GM12878 (cell line): ENCODE results near the gene RIC3. TPM values are rescaled to one million over a fixed set of nuclear protein-coding genes. Genes with fewer than 3 reads are reported as not detected.

Experiments
- ATAC-seq: fragments of 200-7000 bp; cut with Tn5 transposase; 3 replicates; pipeline ENCODE4 v1.9.1; 2020; ENCODE audit warnings: mild to moderate bottlenecking, moderate library complexity
- BruUV-seq: library from RNA; stranded (reverse); fragments of 400-500 nt; replicated peaks from 2 replicates; lab custom pipeline; 2021; lab: Mats Ljungman, UMichigan
- CTCF ChIA-PET: fragments of 300-600 bp; sonication (Branson Sonifier 250); formaldehyde crosslinking; extraction: SDS; loops from one replicate; lab custom pipeline; 2021; ENCODE audit warnings: inconsistent platforms; lab: Yijun Ruan, JAX
- POLR2A ChIA-PET: fragments of 350-600 bp; formaldehyde crosslinking; extraction: SDS; loops from one replicate; lab custom pipeline; 2021; ENCODE audit warnings: inconsistent platforms; lab: Charles Lee
- RAD21 ChIA-PET: fragments of 300-600 bp; sonication (Branson Sonifier 250); formaldehyde crosslinking; loops from one replicate; lab custom pipeline; 2023; ENCODE audit warnings: antibody characterized with exemption; ENCODE audit not compliant: unreplicated experiment; lab: Charles Lee
- SMC1A ChIA-PET: fragments of 300-600 bp; sonication (Branson Sonifier 250); formaldehyde crosslinking; loops from one replicate; lab custom pipeline; 2023; ENCODE audit not compliant: unreplicated experiment, uncharacterized antibody; lab: Charles Lee
- DNase-seq: peaks from one replicate; pipeline ENCODE4 v3.0.0-alpha.2; 2011; ENCODE audit warnings: low read depth, low spot score
- FAIRE-seq: peaks from 3 replicates; lab custom pipeline; 2011; peaks lifted over from hg19 to GRCh38; lab: Jason Lieb, UNC
- H2AFZ ChIP-seq: 2 replicates; pipeline ENCODE4 v1.6.0; 2011; ENCODE audit warnings: low read depth, low read length, control low read depth; ENCODE audit not compliant: control insufficient read depth
- H3K27ac ChIP-seq: 2 replicates; pipeline ENCODE4 v1.5.1; 2011; ENCODE audit warnings: control low read depth; ENCODE audit not compliant: control insufficient read depth, insufficient read depth
- H3K27me3 ChIP-seq, 2 experiments: replicated peaks in 1 of 2; 2 replicates each; pipeline versions ENCODE4 v1.6.0 to v1.6.1; 2011; ENCODE audit warnings: low read length in 1 of 2; ENCODE audit not compliant: control insufficient read depth in 2 of 2, insufficient read depth in 2 of 2
- H3K36me3 ChIP-seq, 2 experiments: 2 replicates each; pipeline ENCODE4 v1.5.1; 2011; ENCODE audit warnings: low read length in 1 of 2; ENCODE audit not compliant: control insufficient read depth in 2 of 2, insufficient read depth in 2 of 2
- H3K4me1 ChIP-seq: 2 replicates; pipeline ENCODE4 v1.6.1; 2011; ENCODE audit warnings: mild to moderate bottlenecking, low read length, moderate library complexity, mixed read lengths; ENCODE audit not compliant: control insufficient read depth, insufficient read depth
- H3K4me2 ChIP-seq: 2 replicates; pipeline ENCODE4 v1.6.0; 2011; ENCODE audit warnings: control low read depth; ENCODE audit not compliant: control insufficient read depth, insufficient read depth
- H3K4me3 ChIP-seq: fragments of 200-600 bp; sonication (generic); 2 replicates; pipeline ENCODE4 v1.5.1; 2016
- H3K79me2 ChIP-seq: 2 replicates; pipeline ENCODE4 v1.6.0; 2011; ENCODE audit warnings: low read length; ENCODE audit not compliant: control insufficient read depth, insufficient read depth
- H3K9ac ChIP-seq: 2 replicates; pipeline ENCODE4 v1.8.0; 2011; ENCODE audit warnings: low read length, control low read depth, mixed read lengths; ENCODE audit not compliant: control insufficient read depth, insufficient read depth
- H3K9me3 ChIP-seq: replicated peaks from 3 replicates; pipeline ENCODE4 v1.5.1; 2011; ENCODE audit warnings: mild to moderate bottlenecking, low read length; ENCODE audit not compliant: control insufficient read depth, insufficient read depth
- H4K20me1 ChIP-seq: 2 replicates; pipeline ENCODE4 v1.6.0; 2011; ENCODE audit not compliant: control insufficient read depth, insufficient read depth
- BMI1 ChIP-seq: fragments of 450-650 bp; IDR thresholded peaks from 2 replicates; pipeline ENCODE4 v1.6.1; 2016; ENCODE audit warnings: mild to moderate bottlenecking, moderate library complexity, borderline replicate concordance
- CTCF ChIP-seq, 3 experiments: IDR thresholded peaks in 2 of 3; conservative IDR thresholded peaks in 1 of 3; 2 replicates each; pipeline ENCODE4 v1.5.1; 2011; ENCODE audit warnings: low read depth in 3 of 3, low read length in 3 of 3, mild to moderate bottlenecking in 3 of 3, control low read depth in 2 of 3, moderate library complexity in 2 of 3, inconsistent platforms in 1 of 3, mixed read lengths in 1 of 3; ENCODE audit not compliant: control insufficient read depth in 2 of 3, insufficient read depth in 1 of 3; ENCODE audit errors: extremely low read depth in 1 of 3
- NFYA ChIP-seq: IDR thresholded peaks from 2 replicates; pipeline ENCODE4 v1.6.1; 2011; ENCODE audit warnings: low read depth, mild to moderate bottlenecking, low read length, improper control_type of control experiment, borderline replicate concordance
- NR2C1 ChIP-seq: fragments of 450-650 bp; IDR thresholded peaks from 2 replicates; pipeline ENCODE4 v1.6.1; 2017; ENCODE audit warnings: antibody characterized with exemption, mild to moderate bottlenecking, moderate library complexity
- NR2F1 ChIP-seq: fragments of 450-650 bp; conservative IDR thresholded peaks from 2 replicates; pipeline ENCODE4 v1.6.1; 2017; ENCODE audit warnings: mild to moderate bottlenecking
- RAD21 ChIP-seq: IDR thresholded peaks from 2 replicates; pipeline ENCODE4 v1.6.1; 2011; ENCODE audit warnings: mild to moderate bottlenecking, low read depth, low read length, moderate library complexity; ENCODE audit not compliant: insufficient read depth
- RCOR1 ChIP-seq: conservative IDR thresholded peaks from 2 replicates; pipeline ENCODE4 v1.6.1; 2012; ENCODE audit warnings: low read depth, low read length, improper control_type of control experiment
- SMC3 ChIP-seq: IDR thresholded peaks from 2 replicates; pipeline ENCODE4 v1.6.1; 2011; ENCODE audit warnings: low read length, improper control_type of control experiment, borderline replicate concordance
- TAF1 ChIP-seq: IDR thresholded peaks from 2 replicates; pipeline ENCODE4 v1.6.1; 2011; ENCODE audit warnings: mild to moderate bottlenecking, low read depth, low read length, borderline replicate concordance
- ZSCAN29 ChIP-seq: fragments of 450-650 bp; IDR thresholded peaks from 2 replicates; pipeline ENCODE4 v1.6.1; 2017; ENCODE audit warnings: mild to moderate bottlenecking, moderate library complexity
- WGBS: methylation state at CpG from one replicate; pipeline ENCODE4 v1.1.6; 2016; ENCODE audit warnings: low lambda C conversion rate; ENCODE audit not compliant: insufficient replicate concordance, insufficient coverage; ENCODE audit errors: missing lambda C conversion rate; 5-methylcytosine and 5-hydroxymethylcytosine counted together
- in situ Hi-C: fragments of 300-500 bp; cut with MboI; formaldehyde crosslinking; loops from 9 replicates; pipeline ENCODE4 v1.14.3; 2018; ENCODE audit warnings: mixed read lengths
- intact Hi-C: fragments of 100-400 bp; cut with micrococcal nuclease; formaldehyde crosslinking; loops from one replicate; pipeline ENCODE4 v1.14.2; 2022; ENCODE audit not compliant: unreplicated experiment
- polyA plus RNA-seq, 11 experiments: library from polyadenylated mRNA; depleted of rRNA in 4 of 11; unstranded in 6 of 11; stranded (reverse) in 5 of 11; fragments of >200 nt; fragmentation: Nextera tagmentation in 4 of 11; fragmentation: Illumina TruSeq in 1 of 11; extraction: Ambion mirVana in 4 of 11; extraction: Trizol in 1 of 11; gene quantifications; 1 replicate in 1 of 11; 2 replicates in 10 of 11; pipeline versions ENCODE4 v1.2.1 to v1.2.3, GENCODE V29; 2011 to 2016; ENCODE audit warnings: inconsistent platforms in 2 of 11, missing spikeins in 2 of 11, low read depth in 1 of 11
- total RNA-seq, 4 experiments: library from RNA; depleted of rRNA in 3 of 4; stranded (reverse); fragments of >200 nt in 3 of 4; fragmentation: Illumina TruSeq in 1 of 4; extraction: Trizol in 1 of 4; gene quantifications; 2 replicates each; pipeline versions ENCODE4 v1.2.1 to v1.2.3, GENCODE V29; 2013 to 2021

RIC3 gene
- total and polyA plus RNA-seq, 10 of the 15 experiments (the other 5 are each of a cell fraction or from before 2014, with no cell fraction given) = 0.90 to 8.9 (median 2.2) TPM

GRCh38 chr11:8213376-8213775 lies 44.6 kb upstream of the RIC3 start (continued):
- TF ChIP-seq RCOR1 = no peak

- Histone ChIP-seq H3K27me3 (peaks cover 3% of the 10 kb centered on the region in 2 experiments; a peak in 3 of 4 replicates), H3K4me1 (no peaks in the 10 kb centered on the region), H2AFZ (no peak overlapping the region), H3K27ac (no peak overlapping the region), H3K79me2 (no peaks in the 10 kb centered on the region), H4K20me1 (no peaks in the 10 kb centered on the region; the same call in 1 of the 2 replicates), H3K4me3 (no peak overlapping the region), H3K36me3 (no peaks in the 10 kb centered on the region), H3K9ac (no peak overlapping the region), H3K4me2 (no peak overlapping the region), H3K9me3 (no peaks in the 10 kb centered on the region)
- SMC1A ChIA-PET = interaction anchor here (1.5 to 3.6 kb wide), 4 partner anchors 13 to 19 kb away, joined by 5 to 28 read pairs (median 6); no protein-coding TSS in a partner anchor
- CTCF ChIA-PET = interaction anchor here (0.9 to 8.7 kb wide), 6 partner anchors 9 to 19 kb away, joined by 3 to 132 read pairs (median 4); no protein-coding TSS in a partner anchor
- no TSS peak for BruUV-seq
- in situ Hi-C loops = no loop called here
- POLR2A ChIA-PET = interaction anchor here (1.6 kb wide), 1 partner anchor 14 kb away, joined by 5 read pairs; no protein-coding TSS in a partner anchor
- 9% methylated on average over 4 of the region's 4 CpGs for WGBS
- FAIRE-seq (no peak), DNase-seq (no peak), ATAC-seq (peak; percentile 79)
- TF ChIP-seq TAF1 = no peak
- no peak for TF ChIP-seq BMI1
- no peak for TF ChIP-seq NR2C1
- TF ChIP-seq ZSCAN29 = no peak
- TF ChIP-seq NR2F1 = no peak
- TF ChIP-seq SMC3 = peak; percentile 61; the same call in 1 of the 2 replicates
- TF ChIP-seq CTCF (IDR thresholded peaks at IDR 0.05 in 2 of 3, conservative IDR thresholded peaks at IDR 0.05 in 1 of 3; ENCODE audit: control insufficient read depth in 2 of 3, extremely low read depth in 1 of 3, insufficient read depth in 1 of 3, low read depth in 3 of 3, low read length in 3 of 3) = peak; percentile 56 to 81 (median 75)
- peak; percentile 55 for TF ChIP-seq RAD21
- no peak for TF ChIP-seq NFYA
- RAD21 ChIA-PET = interaction anchor here (3.0 kb wide), 2 partner anchors 13 to 16 kb away, joined by 20 to 33 read pairs; no protein-coding TSS in a partner anchor
- intact Hi-C loops = loop anchor here (1.0 to 10.0 kb wide), 2 partner anchors 17 to 175 kb away; no protein-coding TSS in a partner anchor
Observed at GRCh38 chr11:8209208-8209807, 40.5 kb upstream of the RIC3 start.
